ENCODE results near the gene KCNQ1. TPM values are rescaled to one million over a fixed set of nuclear protein-coding genes. Genes with fewer than 3 reads are reported as not detected.

The KCNQ1 gene
- total RNA-seq, 1 experiment from 2014 or later, result 1.0 TPM

DNA sequence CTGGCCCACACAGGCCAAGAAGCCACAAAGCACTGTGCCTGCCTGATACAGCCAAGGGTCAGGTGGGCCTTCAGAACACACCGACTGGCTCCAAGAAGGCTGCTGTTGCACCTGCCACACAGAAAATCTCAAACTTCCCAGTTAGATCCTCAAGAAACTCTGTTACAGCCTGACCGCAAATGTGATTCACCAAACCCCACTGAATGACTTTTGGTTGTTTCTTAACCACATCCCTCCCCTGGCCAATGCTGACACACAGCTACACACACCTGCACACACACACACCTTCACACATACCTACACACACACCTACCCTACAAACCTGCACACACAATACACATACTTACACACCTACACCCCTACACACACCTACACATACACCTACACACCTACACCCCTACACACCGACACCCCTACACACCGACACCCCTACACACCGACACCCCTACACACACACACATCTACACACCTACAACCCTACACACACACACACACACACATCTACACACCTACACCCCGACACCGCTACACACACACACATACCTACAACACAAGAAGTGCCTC lies 409.3 kb downstream of the KCNQ1 start:
- no TSS peak for BruUV-seq (replicated peaks)
- H3K36me3 ChIP-seq (ENCODE audit: control insufficient read depth, insufficient read depth, low read length), result no peaks in the 10 kb centered on the region
- no peaks in the 10 kb centered on the region for H3K9me3 Mint-ChIP-seq (ENCODE audit: unreplicated experiment)
- TF ChIP-seq, protein P1, sequence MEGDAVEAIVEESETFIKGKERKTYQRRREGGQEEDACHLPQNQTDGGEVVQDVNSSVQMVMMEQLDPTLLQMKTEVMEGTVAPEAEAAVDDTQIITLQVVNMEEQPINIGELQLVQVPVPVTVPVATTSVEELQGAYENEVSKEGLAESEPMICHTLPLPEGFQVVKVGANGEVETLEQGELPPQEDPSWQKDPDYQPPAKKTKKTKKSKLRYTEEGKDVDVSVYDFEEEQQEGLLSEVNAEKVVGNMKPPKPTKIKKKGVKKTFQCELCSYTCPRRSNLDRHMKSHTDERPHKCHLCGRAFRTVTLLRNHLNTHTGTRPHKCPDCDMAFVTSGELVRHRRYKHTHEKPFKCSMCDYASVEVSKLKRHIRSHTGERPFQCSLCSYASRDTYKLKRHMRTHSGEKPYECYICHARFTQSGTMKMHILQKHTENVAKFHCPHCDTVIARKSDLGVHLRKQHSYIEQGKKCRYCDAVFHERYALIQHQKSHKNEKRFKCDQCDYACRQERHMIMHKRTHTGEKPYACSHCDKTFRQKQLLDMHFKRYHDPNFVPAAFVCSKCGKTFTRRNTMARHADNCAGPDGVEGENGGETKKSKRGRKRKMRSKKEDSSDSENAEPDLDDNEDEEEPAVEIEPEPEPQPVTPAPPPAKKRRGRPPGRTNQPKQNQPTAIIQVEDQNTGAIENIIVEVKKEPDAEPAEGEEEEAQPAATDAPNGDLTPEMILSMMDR (IDR thresholded peaks at IDR 0.05; ENCODE audit: insufficient read depth in 1 of 2, low read depth in 1 of 2, low read length in 1 of 2, severe bottlenecking in 1 of 2, unreplicated experiment in 1 of 2), result no peak
- H3K4me3 ChIP-seq (ENCODE audit: low read depth, low read length), result no peak overlapping the region
- intact Hi-C loops (cut with micrococcal nuclease; ENCODE audit: unreplicated experiment), result no loop called here
- no peak overlapping the region for H3K27ac Mint-ChIP-seq (ENCODE audit: unreplicated experiment)
- H3K36me3 Mint-ChIP-seq (ENCODE audit: insufficient read depth, unreplicated experiment), result no peaks in the 10 kb centered on the region
- DNase-seq, result no peak
- POLR2A ChIA-PET, result no interaction called here
- H3K27me3 Mint-ChIP-seq (ENCODE audit: insufficient read depth, unreplicated experiment), result no peaks in the 10 kb centered on the region
- no peaks in the 10 kb centered on the region for H3K4me1 ChIP-seq
- no peak overlapping the region for H3K4me3 Mint-ChIP-seq (ENCODE audit: unreplicated experiment)
- H3K4me1 Mint-ChIP-seq (ENCODE audit: low read depth, unreplicated experiment), result no peaks in the 10 kb centered on the region
- H3K9me3 ChIP-seq, result no peaks in the 10 kb centered on the region
- CTCF ChIA-PET, result no interaction called here
- H3K27me3 ChIP-seq (replicated peaks; ENCODE audit: control insufficient read depth, insufficient read depth, low read length), result no peaks in the 10 kb centered on the region

DNA sequence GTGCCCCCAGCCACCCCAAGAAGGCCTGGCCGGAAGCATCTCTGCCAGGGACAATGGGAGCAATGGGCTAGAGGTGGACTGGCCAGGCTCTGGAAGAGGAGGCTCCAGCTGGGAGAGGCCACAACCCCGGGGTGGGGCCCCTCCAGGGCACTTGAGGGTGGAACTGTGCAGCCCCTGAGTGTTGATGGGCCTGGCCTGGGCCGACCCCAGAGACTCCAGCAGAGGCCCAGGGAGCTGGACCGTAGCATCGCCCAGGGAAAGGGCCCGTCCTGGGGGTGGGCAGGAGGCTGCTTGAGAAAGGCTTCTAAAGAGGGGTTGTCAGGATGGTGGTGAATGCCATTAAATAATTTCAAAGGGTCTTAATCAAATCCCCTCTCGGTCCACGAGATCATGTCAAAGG lies 410.4 kb downstream of the KCNQ1 start:
- TF ChIP-seq, protein P1 (IDR thresholded peaks at IDR 0.05; ENCODE audit: insufficient read depth in 1 of 2, low read depth in 1 of 2, low read length in 1 of 2, severe bottlenecking in 1 of 2, unreplicated experiment in 1 of 2), result no peak
- no peak for DNase-seq
- no peak overlapping the region for H3K4me3 Mint-ChIP-seq (ENCODE audit: unreplicated experiment)
- no peaks in the 10 kb centered on the region for H3K9me3 Mint-ChIP-seq (ENCODE audit: unreplicated experiment)
- H3K36me3 Mint-ChIP-seq (ENCODE audit: insufficient read depth, unreplicated experiment), result no peaks in the 10 kb centered on the region
- intact Hi-C loops (cut with micrococcal nuclease; ENCODE audit: unreplicated experiment), result no loop called here
- H3K27me3 Mint-ChIP-seq (ENCODE audit: insufficient read depth, unreplicated experiment), result no peaks in the 10 kb centered on the region
- Histone ChIP-seq H3K27me3 (replicated peaks; ENCODE audit: control insufficient read depth, insufficient read depth, low read length) (no peaks in the 10 kb centered on the region), H3K4me1 (no peaks in the 10 kb centered on the region; the same call in 1 of the 2 replicates), H3K4me3 (ENCODE audit: low read depth, low read length) (no peak overlapping the region), H3K9me3 (no peaks in the 10 kb centered on the region), H3K36me3 (ENCODE audit: control insufficient read depth, insufficient read depth, low read length) (no peaks in the 10 kb centered on the region)
- CTCF ChIA-PET, result no interaction called here
- POLR2A ChIA-PET, result no interaction called here
- no peak overlapping the region for H3K27ac Mint-ChIP-seq (ENCODE audit: unreplicated experiment)
- BruUV-seq (replicated peaks), result no TSS peak
- no peaks in the 10 kb centered on the region for H3K4me1 Mint-ChIP-seq (ENCODE audit: low read depth, unreplicated experiment)

- H3K9me3 Mint-ChIP-seq (ENCODE audit: unreplicated experiment), result no peaks in the 10 kb centered on the region
- H3K4me1 Mint-ChIP-seq (ENCODE audit: low read depth, unreplicated experiment), result peaks cover 8% of the 10 kb centered on the region
- Histone ChIP-seq H3K4me3 (ENCODE audit: low read depth, low read length) (no peak overlapping the region), H3K4me1 (peaks cover 6% of the 10 kb centered on the region), H3K36me3 (ENCODE audit: control insufficient read depth, insufficient read depth, low read length) (no peaks in the 10 kb centered on the region), H3K27me3 (replicated peaks; ENCODE audit: control insufficient read depth, insufficient read depth, low read length) (no peaks in the 10 kb centered on the region), H3K9me3 (no peaks in the 10 kb centered on the region)
- ChIA-PET POLR2A (no interaction called here), CTCF (no interaction called here)
- DNase-seq, result no peak
- no peak overlapping the region for H3K4me3 Mint-ChIP-seq (ENCODE audit: unreplicated experiment)
- intact Hi-C loops (cut with micrococcal nuclease; ENCODE audit: unreplicated experiment), result no loop called here
- BruUV-seq (replicated peaks), result no TSS peak
- TF ChIP-seq, protein P1 (IDR thresholded peaks at IDR 0.05; ENCODE audit: insufficient read depth in 1 of 2, low read depth in 1 of 2, low read length in 1 of 2, severe bottlenecking in 1 of 2, unreplicated experiment in 1 of 2), result peak in 1 of 2 experiments; percentile 14
- H3K27me3 Mint-ChIP-seq (ENCODE audit: insufficient read depth, unreplicated experiment), result no peaks in the 10 kb centered on the region
- H3K27ac Mint-ChIP-seq (ENCODE audit: unreplicated experiment), result no peak overlapping the region
- H3K36me3 Mint-ChIP-seq (ENCODE audit: insufficient read depth, unreplicated experiment), result no peaks in the 10 kb centered on the region
Observed at GRCh38 chr11:2857276-2857675, 412.5 kb downstream of the KCNQ1 start.

All from Caco-2 (cell line).